Erythroblast (primary cell): ENCODE results near the gene P2RX7.

ENCODE experiments used
- GATA1 ChIP-seq: IDR thresholded peaks from 2 replicates; pipeline ENCODE4 v1.6.1; 2011; ENCODE audit warnings: low read depth, mild to moderate bottlenecking, control low read depth, low read length, moderate library complexity
- POLR2A ChIP-seq: IDR thresholded peaks from 2 replicates; pipeline ENCODE4 v1.6.1; 2011; ENCODE audit warnings: mild to moderate bottlenecking, low read length

DNA sequence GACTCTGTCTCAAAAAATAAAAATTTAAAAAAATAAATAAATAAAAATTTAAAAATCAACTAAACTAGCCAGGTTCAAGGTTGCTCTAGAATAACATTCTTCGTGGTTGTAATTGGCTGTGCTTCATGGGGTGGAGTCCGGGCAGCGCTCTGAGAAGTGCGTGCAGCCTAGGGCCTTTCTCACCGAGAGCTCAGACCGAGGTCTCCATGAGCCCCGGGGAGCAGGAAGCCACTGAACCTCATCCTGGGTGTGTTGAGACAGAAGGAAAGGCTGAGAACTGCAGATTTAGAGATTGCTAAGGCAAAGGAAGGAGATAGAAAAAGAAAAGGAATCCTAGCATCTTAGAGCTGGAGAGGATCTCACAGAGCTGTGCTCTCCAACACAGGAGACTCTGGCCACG, 91.9 kb downstream of the P2RX7 start:
- no peak for TF ChIP-seq POLR2A
- TF ChIP-seq GATA1, result no peak
